ENCODE measurements around the gene TARM1. TPM values are rescaled to one million over a fixed set of nuclear protein-coding genes. Genes with fewer than 3 reads are reported as not detected.
A peak's percentile ranks its signal among the peaks of the same experiment; 100 is the strongest.

TARM1 gene
- total and polyA plus RNA-seq, 10 donors = 1.5 TPM; not detected in 9

- Histone ChIP-seq H3K27ac (no peak overlapping the region), H3K36me3 (peaks cover 4 to 85% (median 76%) of the 10 kb centered on the region in 6 donors), H3K9me3 (no peaks in the 10 kb centered on the region), H3K27me3 (replicated peaks in 1 of 7) (no peaks in the 10 kb centered on the region), H3K4me1 (peaks cover 6 to 21% (median 11%) of the 10 kb centered on the region in 6 donors), H3K4me3 (no peak overlapping the region)
- TF ChIP-seq POLR2A (IDR thresholded peaks at IDR 0.05) (no peak), POLR2AphosphoS5 (IDR thresholded peaks at IDR 0.05) (no peak)
- TF ChIP-seq, protein P1, sequence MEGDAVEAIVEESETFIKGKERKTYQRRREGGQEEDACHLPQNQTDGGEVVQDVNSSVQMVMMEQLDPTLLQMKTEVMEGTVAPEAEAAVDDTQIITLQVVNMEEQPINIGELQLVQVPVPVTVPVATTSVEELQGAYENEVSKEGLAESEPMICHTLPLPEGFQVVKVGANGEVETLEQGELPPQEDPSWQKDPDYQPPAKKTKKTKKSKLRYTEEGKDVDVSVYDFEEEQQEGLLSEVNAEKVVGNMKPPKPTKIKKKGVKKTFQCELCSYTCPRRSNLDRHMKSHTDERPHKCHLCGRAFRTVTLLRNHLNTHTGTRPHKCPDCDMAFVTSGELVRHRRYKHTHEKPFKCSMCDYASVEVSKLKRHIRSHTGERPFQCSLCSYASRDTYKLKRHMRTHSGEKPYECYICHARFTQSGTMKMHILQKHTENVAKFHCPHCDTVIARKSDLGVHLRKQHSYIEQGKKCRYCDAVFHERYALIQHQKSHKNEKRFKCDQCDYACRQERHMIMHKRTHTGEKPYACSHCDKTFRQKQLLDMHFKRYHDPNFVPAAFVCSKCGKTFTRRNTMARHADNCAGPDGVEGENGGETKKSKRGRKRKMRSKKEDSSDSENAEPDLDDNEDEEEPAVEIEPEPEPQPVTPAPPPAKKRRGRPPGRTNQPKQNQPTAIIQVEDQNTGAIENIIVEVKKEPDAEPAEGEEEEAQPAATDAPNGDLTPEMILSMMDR (IDR thresholded peaks at IDR 0.05 in 8 of 11, conservative IDR thresholded peaks at IDR 0.05 in 3 of 11) = no peak
- DNase-seq = no peak
- intact Hi-C loops (cut with DNase I; ENCODE audit: low total_unique reads) = no loop called here
- WGBS, 5 donors = 81 to 93% (median 91%) methylated on average over 6 to 10 of the region's 10 CpGs
These were observed 40.1 kb upstream of the TARM1 start for GRCh38 chr19:54121259-54121658.

DNA sequence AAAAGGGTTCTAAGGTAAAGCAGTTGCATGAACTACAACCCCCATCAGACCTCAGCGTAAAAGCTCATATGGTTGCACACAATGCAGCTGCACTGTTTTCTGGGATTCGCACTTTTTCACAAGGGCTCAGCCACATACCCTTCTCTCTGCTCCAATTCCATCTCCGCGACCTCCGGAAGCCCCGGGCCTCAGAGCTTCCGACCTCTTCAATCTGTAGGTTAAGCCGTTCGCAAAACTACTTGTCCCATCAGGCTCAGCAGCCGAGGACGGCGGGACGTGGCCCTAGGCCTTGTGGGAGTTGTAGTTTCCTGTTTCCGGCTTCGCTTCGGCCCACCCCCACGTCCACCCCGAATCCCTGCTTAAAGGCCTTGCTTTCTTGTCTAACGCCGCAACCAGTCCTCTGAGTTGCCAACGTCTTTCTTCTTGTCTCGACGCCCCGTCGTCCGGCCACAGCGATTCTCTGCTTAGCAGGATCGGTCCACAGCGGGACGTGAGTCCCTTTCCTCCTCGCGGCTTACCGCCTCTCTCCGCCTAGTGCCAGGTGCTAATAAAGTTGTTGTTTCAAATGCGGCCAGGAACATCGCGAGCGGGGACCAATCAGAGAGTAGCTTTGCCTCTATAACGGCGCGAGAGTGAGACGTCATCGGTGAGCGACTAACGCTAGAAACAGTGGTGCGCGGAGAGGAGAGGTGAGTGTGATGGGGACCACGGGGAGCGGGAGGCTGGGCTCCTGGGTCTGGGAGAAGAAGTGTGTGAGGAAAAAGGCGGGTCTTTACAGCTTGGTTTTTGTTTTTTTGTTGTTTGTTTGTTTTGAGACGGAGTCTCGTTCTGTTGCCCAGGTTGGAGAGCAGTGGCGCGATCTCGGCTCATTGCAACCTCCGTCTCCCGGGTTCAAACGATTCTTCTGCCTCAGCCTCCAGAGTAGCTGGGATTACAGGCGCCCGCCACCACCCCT lies 34.2 kb upstream of the TARM1 start, which contains the start of the genes PRPF31 and TFPT:
Gene PRPF31, plus strand, starts transcription at position 646 of the 955 bp plus-strand sequence. CDS start 2,525 bp downstream, outside the sequence.
Gene TFPT, minus strand, starts transcription at position 549 of the 955 bp plus-strand sequence. Its CDS starts 388 bp downstream, at position 161.
- peaks cover 4 to 60% (median 30%) of the 10 kb centered on the region in 6 donors for H3K36me3 ChIP-seq
- DNase-seq = peak; percentile 96
- no peaks in the 10 kb centered on the region for H3K9me3 ChIP-seq
- H3K27me3 ChIP-seq (replicated peaks in 1 of 7) = no peaks in the 10 kb centered on the region
- intact Hi-C loops (cut with DNase I; ENCODE audit: low total_unique reads) = no loop called here
- TF ChIP-seq, protein P1 (IDR thresholded peaks at IDR 0.05 in 8 of 11, conservative IDR thresholded peaks at IDR 0.05 in 3 of 11) = peak in 2 of 11 experiments; percentile 9 to 15
- TF ChIP-seq POLR2AphosphoS5 (IDR thresholded peaks at IDR 0.05) (peak; percentile 93 to 98 (median 95)), POLR2A (IDR thresholded peaks at IDR 0.05) (peak; percentile 44 to 80 (median 56))
- peak within 1 kb of the TSS; percentile 82 to 95 (median 92) for H3K27ac ChIP-seq
- H3K4me1 ChIP-seq = peaks cover 17 to 48% (median 33%) of the 10 kb centered on the region in 6 donors
- WGBS, 5 donors = 0 to 1% (median 0%) methylated on average over 60 of the region's 60 CpGs
- H3K4me3 ChIP-seq = peak within 1 kb of the TSS; percentile 85 to 98 (median 92)

DNA sequence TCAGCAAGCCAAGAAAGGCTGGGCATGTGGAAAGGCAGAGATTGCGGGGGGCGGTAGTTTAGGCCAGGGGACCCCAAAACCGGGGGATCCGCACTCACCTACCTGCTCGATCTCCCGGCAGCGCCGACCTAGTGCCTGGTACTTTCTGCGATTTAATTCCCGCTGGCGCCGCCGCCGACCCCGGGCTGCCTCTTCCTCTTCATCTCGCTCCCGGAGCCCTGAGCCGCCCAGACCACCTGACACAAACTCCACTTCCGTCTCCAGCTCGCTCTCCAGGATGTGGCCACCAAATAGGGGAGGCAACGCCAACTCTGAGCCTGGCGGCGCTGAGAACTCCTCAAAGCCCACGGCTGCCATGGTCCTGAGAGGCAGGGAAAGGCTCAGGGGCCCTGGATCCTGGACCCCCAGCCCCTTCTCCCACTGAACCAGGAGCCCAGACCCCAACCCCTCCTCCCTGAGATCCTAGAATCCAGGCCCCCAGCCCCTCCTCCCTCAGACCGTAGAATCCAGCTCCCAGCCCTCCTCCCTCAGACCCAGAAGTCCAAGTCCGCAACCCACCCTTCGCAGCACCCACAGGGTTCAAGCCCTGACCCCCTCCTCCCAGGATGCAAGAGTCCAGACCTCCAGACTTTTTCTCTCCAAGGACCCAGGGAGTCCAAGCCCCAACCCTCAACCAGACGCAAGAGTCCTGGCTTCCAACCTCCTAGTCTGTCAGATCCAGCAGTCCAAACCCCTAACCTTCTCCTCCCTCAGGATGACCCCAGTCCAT lies 33.4 kb upstream of the TARM1 start:
- peaks cover 4 to 60% (median 31%) of the 10 kb centered on the region in 6 donors for H3K36me3 ChIP-seq
- peak overlapping the region; percentile 85 to 98 (median 92) for H3K4me3 ChIP-seq
- H3K4me1 ChIP-seq = peaks cover 17 to 48% (median 33%) of the 10 kb centered on the region in 6 donors
- intact Hi-C loops (cut with DNase I; ENCODE audit: low total_unique reads) = no loop called here
- DNase-seq = peak; percentile 90
- no peaks in the 10 kb centered on the region for H3K9me3 ChIP-seq
- peak overlapping the region; percentile 82 to 95 (median 92) for H3K27ac ChIP-seq
- 2 to 7% (median 6%) methylated on average over 26 to 28 of the region's 28 CpGs for WGBS, 5 donors
- TF ChIP-seq POLR2AphosphoS5 (IDR thresholded peaks at IDR 0.05) (peak; percentile 72 to 81 (median 77)), POLR2A (IDR thresholded peaks at IDR 0.05) (no peak)
- H3K27me3 ChIP-seq (replicated peaks in 1 of 7) = no peaks in the 10 kb centered on the region

DNA sequence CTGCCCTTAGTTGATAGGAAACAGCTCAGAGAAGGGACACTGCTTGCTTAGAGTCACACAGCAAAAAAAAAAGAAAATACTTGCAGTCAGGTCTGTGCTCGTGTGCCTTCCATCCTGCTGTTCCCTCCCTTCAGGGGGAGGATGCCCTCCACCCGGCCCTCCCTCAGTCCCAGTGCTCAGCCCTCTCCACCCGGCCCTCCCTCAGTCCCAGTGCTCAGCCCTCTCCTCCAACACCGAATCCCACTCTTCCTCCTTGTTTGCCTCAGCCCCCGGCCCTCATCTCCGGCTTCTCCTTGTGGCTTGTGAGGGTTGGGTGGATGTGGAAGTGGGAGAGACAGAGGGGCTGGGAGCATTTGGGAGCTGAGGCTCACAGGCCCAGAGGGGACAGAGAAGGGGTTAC lies 28.5 kb upstream of the TARM1 start:
- 84 to 90% (median 87%) methylated on average over 5 to 6 of the region's 6 CpGs for WGBS, 5 donors
- H3K27ac ChIP-seq = no peak overlapping the region
- peaks cover 0 to 92% (median 60%) of the 10 kb centered on the region in 6 donors for H3K36me3 ChIP-seq
- no peaks in the 10 kb centered on the region for H3K27me3 ChIP-seq (replicated peaks in 1 of 7)
- peaks cover 6 to 35% (median 14%) of the 10 kb centered on the region in 6 donors for H3K4me1 ChIP-seq
- no peak for DNase-seq
- intact Hi-C loops (cut with DNase I; ENCODE audit: low total_unique reads) = no loop called here
- TF ChIP-seq POLR2AphosphoS5 (IDR thresholded peaks at IDR 0.05) (no peak), POLR2A (IDR thresholded peaks at IDR 0.05) (no peak)
- TF ChIP-seq, protein P1 (IDR thresholded peaks at IDR 0.05 in 8 of 11, conservative IDR thresholded peaks at IDR 0.05 in 3 of 11) = no peak
- no peak overlapping the region for H3K4me3 ChIP-seq
- H3K9me3 ChIP-seq = no peaks in the 10 kb centered on the region
